Ishikawa (cell line): Measurements from ENCODE around the gene MINDY4B.

Source experiments
- CEBPB ChIP-seq: IDR thresholded peaks from 2 replicates; pipeline ENCODE4 v1.6.1; 2012
- CREB1 ChIP-seq: IDR thresholded peaks from 2 replicates; pipeline ENCODE4 v1.6.1; 2012; ENCODE audit warnings: low read depth
- EGR1 ChIP-seq: IDR thresholded peaks from 2 replicates; pipeline ENCODE4 v1.6.1; 2012
- EP300 ChIP-seq: IDR thresholded peaks from 2 replicates; pipeline ENCODE4 v1.6.1; 2012; ENCODE audit warnings: borderline replicate concordance
- FOXM1 ChIP-seq: IDR thresholded peaks from 2 replicates; pipeline ENCODE4 v1.6.1; 2012; ENCODE audit warnings: low read depth, borderline replicate concordance
- MAX ChIP-seq: IDR thresholded peaks from 2 replicates; pipeline ENCODE4 v1.6.1; 2012
- NFIC ChIP-seq: IDR thresholded peaks from 2 replicates; pipeline ENCODE4 v1.6.1; 2012
- RAD21 ChIP-seq: IDR thresholded peaks from 2 replicates; pipeline ENCODE4 v1.6.1; 2012; ENCODE audit warnings: low read depth
- TAF1 ChIP-seq: IDR thresholded peaks from 2 replicates; pipeline ENCODE4 v1.6.1; 2012; ENCODE audit warnings: low read depth, mild to moderate bottlenecking
- TCF12 ChIP-seq: IDR thresholded peaks from 2 replicates; pipeline ENCODE4 v1.6.1; 2012; ENCODE audit warnings: low read depth
- TEAD4 ChIP-seq: IDR thresholded peaks from 2 replicates; pipeline ENCODE4 v1.6.1; 2012
- USF1 ChIP-seq: IDR thresholded peaks from 2 replicates; pipeline ENCODE4 v1.6.1; 2012
- YY1 ChIP-seq: IDR thresholded peaks from 2 replicates; pipeline ENCODE4 v1.6.1; 2012; ENCODE audit warnings: low read depth
- ZBTB7A ChIP-seq: IDR thresholded peaks from 2 replicates; pipeline ENCODE4 v1.6.1; 2012; ENCODE audit warnings: low read depth
- TF ChIP-seq, protein P1 (sequence below): IDR thresholded peaks from 2 replicates; pipeline ENCODE4 v1.6.1; 2012; ENCODE audit warnings: low read depth, mild to moderate bottlenecking

The MINDY4B gene

GRCh38 chr3:150874666-150875219, 30.5 kb downstream of the MINDY4B start:
- TF ChIP-seq CREB1 = no peak
- TF ChIP-seq MAX = no peak
- TF ChIP-seq CEBPB = no peak
- no peak for TF ChIP-seq TCF12
- TF ChIP-seq YY1 = no peak

- TF ChIP-seq YY1 (no peak), CEBPB (no peak), ZBTB7A (no peak), TCF12 (no peak), USF1 (no peak), EGR1 (no peak), CREB1 (no peak), FOXM1 (no peak), NFIC (no peak), TEAD4 (no peak), EP300 (no peak), MAX (no peak), RAD21 (no peak), TAF1 (no peak)
- TF ChIP-seq, protein P1, sequence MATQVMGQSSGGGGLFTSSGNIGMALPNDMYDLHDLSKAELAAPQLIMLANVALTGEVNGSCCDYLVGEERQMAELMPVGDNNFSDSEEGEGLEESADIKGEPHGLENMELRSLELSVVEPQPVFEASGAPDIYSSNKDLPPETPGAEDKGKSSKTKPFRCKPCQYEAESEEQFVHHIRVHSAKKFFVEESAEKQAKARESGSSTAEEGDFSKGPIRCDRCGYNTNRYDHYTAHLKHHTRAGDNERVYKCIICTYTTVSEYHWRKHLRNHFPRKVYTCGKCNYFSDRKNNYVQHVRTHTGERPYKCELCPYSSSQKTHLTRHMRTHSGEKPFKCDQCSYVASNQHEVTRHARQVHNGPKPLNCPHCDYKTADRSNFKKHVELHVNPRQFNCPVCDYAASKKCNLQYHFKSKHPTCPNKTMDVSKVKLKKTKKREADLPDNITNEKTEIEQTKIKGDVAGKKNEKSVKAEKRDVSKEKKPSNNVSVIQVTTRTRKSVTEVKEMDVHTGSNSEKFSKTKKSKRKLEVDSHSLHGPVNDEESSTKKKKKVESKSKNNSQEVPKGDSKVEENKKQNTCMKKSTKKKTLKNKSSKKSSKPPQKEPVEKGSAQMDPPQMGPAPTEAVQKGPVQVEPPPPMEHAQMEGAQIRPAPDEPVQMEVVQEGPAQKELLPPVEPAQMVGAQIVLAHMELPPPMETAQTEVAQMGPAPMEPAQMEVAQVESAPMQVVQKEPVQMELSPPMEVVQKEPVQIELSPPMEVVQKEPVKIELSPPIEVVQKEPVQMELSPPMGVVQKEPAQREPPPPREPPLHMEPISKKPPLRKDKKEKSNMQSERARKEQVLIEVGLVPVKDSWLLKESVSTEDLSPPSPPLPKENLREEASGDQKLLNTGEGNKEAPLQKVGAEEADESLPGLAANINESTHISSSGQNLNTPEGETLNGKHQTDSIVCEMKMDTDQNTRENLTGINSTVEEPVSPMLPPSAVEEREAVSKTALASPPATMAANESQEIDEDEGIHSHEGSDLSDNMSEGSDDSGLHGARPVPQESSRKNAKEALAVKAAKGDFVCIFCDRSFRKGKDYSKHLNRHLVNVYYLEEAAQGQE = no peak
Observed at GRCh38 chr3:150871192-150871591, 34.0 kb downstream of the MINDY4B start.

DNA sequence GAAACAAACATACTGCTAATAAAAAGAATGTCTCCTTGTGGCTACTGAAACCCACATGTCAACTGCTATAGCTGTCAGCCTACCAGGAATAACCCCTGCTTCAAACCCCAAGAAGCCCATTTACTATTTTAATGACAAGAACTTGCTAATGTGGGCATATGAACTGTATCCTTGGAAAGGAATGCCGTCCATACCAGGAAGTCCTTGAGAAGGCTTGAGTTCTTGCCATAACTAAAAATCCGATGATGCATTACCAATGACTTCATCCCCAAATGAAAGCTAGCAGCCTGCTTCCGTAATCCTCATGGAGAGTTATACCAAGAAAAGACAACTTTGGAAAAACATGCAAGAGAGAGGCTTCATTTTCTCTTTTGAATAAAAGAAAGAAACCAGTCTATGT, 34.8 kb downstream of the MINDY4B start:
- TF ChIP-seq TEAD4 (peak; percentile 9; the same call in 1 of the 2 replicates), CEBPB (no peak)

- TF ChIP-seq EGR1 = no peak
- TF ChIP-seq TAF1 = no peak
- TF ChIP-seq ZBTB7A = no peak
- TF ChIP-seq CEBPB = no peak
- no peak for TF ChIP-seq TCF12
Observed at GRCh38 chr3:150868282-150868681, 37.0 kb downstream of the MINDY4B start.

DNA sequence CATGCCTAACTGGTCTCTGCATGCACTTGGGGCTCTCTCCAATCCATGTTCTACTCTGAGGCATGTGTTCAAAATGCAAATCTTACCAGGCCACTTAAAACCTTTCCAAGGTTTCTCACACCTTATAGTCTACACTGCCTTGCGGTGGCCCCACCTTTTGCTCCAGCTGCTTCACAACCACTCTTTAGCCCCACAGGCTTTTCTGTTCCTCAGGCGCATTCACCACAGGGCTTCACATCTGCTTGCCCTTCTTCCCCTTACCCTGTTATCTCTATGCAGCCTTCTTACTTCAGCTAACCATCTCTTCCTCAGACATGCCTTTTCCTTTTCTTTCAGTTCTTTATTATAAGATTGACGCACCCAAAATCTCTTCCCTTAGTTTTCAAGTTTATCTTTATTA, 37.8 kb downstream of the MINDY4B start:
- TF ChIP-seq, protein P1 = no peak
- no peak for TF ChIP-seq CREB1
- no peak for TF ChIP-seq ZBTB7A
- TF ChIP-seq TEAD4 = no peak
- no peak for TF ChIP-seq EP300
- TF ChIP-seq RAD21 = no peak
- TF ChIP-seq TCF12 = no peak
- no peak for TF ChIP-seq CEBPB
- no peak for TF ChIP-seq EGR1
- TF ChIP-seq YY1 = no peak
- no peak for TF ChIP-seq MAX
- TF ChIP-seq FOXM1 = no peak
- TF ChIP-seq TAF1 = no peak
- TF ChIP-seq NFIC = no peak
- TF ChIP-seq USF1 = no peak

DNA sequence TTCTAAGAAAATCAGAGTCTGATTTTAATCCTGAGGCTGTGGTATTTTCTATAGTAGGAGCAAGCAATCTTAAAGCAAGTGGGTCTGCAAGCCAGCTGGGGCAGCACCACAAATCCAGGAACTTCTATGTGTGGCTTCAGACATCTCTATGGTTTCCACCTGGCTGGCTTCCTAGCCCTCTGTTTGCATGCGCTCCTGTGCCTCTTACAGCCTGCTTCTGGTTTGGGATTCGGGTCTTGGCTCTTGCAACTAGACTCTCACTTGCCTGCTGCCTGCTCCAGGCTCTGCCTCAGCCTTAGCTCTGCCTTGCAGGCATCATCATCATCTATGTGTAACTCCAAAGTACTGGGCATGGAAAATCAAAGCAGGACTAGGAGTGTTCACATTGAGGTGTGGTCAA, 43.4 kb downstream of the MINDY4B start:
- TF ChIP-seq USF1 (no peak), ZBTB7A (no peak), FOXM1 (no peak), CREB1 (no peak), MAX (no peak)
